HG03575 (cell line): ENCODE results near the gene KIF1A.

Experiments
- ATAC-seq: cut with Tn5 transposase; IDR thresholded peaks from one replicate; pipeline ENCODE4 v1.9.1; 2021; ENCODE audit not compliant: unreplicated experiment, insufficient number of reproducible peaks, low FRiP score; ENCODE audit errors: extremely low read depth

Gene KIF1A

GRCh38 chr2:240717181-240717641 is 102.8 kb downstream of the KIF1A start:
- no peak for ATAC-seq

GRCh38 chr2:240716130-240716798 is 103.8 kb downstream of the KIF1A start:
- no peak for ATAC-seq

- ATAC-seq = no peak
Observed at GRCh38 chr2:240714747-240715725, 105.0 kb downstream of the KIF1A start.

- no peak for ATAC-seq
Observed at GRCh38 chr2:240713928-240714746, 105.9 kb downstream of the KIF1A start.

- ATAC-seq = no peak
Observed at GRCh38 chr2:240713071-240713927, 106.7 kb downstream of the KIF1A start.

DNA sequence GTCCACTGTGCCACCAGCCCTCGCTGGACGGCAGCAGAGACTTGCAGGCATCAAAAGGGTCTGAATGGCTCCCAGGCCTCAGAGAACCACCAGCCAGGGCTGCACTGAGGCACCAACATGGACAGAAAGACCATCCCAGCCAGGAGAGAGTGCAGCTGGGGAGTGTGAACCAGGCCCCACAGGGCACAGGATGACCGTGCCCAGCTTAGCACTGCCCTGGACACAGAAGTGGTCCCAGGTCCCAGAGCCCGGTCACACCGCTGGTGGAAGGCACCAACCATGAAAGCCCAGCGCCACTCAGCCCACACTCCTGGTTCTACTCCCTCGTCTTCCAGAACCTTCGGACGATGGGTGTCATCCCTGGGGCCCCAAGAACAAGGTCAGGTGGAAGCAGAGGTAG is 107.9 kb downstream of the KIF1A start:
- ATAC-seq = no peak

DNA sequence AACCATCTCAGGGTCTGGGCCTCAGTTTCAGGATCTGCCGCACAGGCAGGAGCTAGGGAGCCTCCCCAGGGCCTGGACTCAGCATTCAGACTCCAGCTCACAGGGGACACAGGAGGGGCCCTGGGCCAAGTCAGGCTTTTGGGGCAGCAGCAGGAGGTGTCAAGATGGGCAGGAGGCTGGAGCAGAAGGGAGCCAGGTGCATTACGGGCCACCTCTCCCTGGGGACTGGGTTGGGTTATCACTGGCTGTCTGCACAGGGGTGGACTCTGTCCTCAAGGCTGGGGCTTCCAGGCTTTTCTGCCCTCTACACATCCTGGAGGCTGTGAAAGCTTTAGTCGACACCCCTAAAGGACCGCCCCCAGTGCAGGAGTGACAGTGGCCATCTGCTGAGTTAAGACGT is 108.3 kb downstream of the KIF1A start:
- no peak for ATAC-seq

- ATAC-seq = no peak
Observed at GRCh38 chr2:240711296-240711695, 108.7 kb downstream of the KIF1A start.

DNA sequence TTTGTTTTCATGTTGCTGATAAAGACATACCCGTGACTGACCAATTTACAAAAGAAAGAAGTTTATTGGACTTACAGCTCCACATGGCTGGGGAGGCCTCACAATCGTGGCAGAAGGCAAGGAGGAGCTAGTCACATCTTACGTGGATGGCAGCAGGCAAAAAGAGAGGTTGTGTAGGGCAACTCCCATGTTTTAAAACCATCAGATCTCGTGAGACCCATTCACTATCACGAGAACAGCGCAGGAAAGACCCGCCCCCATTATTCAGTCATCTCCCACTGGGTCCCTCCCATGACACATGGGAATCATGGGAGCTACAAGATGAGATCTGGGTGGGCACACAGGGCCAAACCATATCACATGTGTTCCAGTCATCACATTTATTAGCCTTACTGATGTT is 111.6 kb downstream of the KIF1A start:
- ATAC-seq = no peak

DNA sequence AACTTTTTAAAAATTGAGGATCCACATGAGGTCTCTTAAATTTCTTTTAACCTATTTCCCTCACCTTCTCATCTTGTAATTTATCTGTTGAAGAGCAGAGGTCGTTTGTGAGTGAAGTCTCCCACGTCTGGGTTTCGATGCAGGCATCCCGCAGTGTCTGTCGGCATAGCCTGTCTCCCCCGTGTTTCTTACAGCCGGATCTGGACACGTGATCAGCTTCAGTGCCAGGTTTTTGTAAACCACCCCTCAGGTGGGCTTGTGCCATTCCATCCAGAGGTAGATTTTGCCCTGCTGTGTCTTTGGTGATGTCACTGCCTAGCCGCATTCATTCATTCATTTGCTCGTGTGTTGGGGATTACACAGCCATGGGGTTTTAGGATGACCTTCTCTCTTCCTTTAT is 112.2 kb downstream of the KIF1A start:
- ATAC-seq = no peak

DNA sequence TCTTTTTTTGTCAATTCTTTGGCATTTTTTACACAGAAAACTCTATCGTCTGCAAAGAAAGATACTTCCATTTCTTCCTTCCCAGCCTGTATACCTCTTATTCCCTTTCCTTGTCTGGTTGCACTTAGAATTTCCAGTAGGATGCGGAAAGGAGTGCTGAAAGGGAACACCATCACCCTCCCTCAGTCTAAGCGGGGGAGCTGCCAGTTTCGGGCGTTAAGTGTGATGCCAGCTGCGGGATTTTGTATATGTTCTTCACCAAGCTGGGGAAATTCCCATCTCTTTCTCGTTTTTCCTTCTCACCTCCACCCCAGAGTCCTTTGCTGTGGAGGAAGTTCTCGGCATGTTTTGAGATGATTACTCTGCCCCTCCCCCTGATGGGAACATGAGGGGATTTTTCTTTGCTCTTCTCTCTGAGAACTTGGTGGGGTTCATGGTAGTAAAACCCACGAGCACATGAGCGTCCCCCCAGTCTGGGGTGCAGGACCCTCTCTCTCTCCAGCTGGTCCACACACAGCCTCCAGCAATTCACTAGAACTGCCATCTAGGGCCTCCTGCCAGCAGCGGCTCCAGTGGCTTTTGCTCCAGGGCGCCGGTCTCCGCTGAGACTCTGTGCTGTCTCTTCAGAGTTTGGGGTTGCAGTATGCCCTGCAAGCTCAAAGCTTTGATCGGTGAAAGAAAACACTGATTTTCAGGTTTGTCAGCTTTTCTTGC is 112.8 kb downstream of the KIF1A start:
- ATAC-seq = no peak

- ATAC-seq = no peak
Observed at GRCh38 chr2:240705204-240705791, 114.7 kb downstream of the KIF1A start.

- no peak for ATAC-seq
Observed at GRCh38 chr2:240704651-240705050, 115.4 kb downstream of the KIF1A start.

GRCh38 chr2:240703417-240704341 is 116.3 kb downstream of the KIF1A start:
- no peak for ATAC-seq

DNA sequence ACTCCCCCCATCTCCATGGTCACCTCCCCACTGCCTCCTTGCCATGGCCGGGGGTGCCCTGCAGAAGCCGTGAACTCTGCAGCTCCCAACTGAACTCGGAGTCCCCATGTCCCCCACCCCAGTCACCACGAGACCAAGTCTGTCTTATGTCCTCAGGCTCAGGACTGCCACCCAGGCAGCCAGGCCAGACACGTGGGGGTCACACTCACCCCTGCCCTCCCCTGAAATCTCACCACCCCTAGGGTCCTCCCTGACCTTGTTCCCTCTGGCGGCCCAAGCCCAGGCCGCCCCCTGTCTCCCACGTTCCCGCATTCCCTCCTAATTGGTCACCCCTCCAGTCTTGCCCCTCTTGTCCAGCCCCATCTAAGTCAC is 117.4 kb downstream of the KIF1A start:
- ATAC-seq = no peak

GRCh38 chr2:240701736-240702639 is 118.0 kb downstream of the KIF1A start:
- no peak for ATAC-seq
